ENCODE data around the gene PDS5B. TPM values are rescaled to one million over a fixed set of nuclear protein-coding genes. Genes with fewer than 3 reads are reported as not detected.
A peak's percentile ranks its signal among the peaks of the same experiment; 100 is the strongest.

PDS5B gene, protein sequence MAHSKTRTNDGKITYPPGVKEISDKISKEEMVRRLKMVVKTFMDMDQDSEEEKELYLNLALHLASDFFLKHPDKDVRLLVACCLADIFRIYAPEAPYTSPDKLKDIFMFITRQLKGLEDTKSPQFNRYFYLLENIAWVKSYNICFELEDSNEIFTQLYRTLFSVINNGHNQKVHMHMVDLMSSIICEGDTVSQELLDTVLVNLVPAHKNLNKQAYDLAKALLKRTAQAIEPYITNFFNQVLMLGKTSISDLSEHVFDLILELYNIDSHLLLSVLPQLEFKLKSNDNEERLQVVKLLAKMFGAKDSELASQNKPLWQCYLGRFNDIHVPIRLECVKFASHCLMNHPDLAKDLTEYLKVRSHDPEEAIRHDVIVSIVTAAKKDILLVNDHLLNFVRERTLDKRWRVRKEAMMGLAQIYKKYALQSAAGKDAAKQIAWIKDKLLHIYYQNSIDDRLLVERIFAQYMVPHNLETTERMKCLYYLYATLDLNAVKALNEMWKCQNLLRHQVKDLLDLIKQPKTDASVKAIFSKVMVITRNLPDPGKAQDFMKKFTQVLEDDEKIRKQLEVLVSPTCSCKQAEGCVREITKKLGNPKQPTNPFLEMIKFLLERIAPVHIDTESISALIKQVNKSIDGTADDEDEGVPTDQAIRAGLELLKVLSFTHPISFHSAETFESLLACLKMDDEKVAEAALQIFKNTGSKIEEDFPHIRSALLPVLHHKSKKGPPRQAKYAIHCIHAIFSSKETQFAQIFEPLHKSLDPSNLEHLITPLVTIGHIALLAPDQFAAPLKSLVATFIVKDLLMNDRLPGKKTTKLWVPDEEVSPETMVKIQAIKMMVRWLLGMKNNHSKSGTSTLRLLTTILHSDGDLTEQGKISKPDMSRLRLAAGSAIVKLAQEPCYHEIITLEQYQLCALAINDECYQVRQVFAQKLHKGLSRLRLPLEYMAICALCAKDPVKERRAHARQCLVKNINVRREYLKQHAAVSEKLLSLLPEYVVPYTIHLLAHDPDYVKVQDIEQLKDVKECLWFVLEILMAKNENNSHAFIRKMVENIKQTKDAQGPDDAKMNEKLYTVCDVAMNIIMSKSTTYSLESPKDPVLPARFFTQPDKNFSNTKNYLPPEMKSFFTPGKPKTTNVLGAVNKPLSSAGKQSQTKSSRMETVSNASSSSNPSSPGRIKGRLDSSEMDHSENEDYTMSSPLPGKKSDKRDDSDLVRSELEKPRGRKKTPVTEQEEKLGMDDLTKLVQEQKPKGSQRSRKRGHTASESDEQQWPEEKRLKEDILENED (N-terminal part only)
- total RNA-seq (10 to 100 TPM; 17.9 to 24.3 TPM), polyA plus RNA-seq (1 to 10 TPM; 3.6 to 7.9 TPM)

- under 1% methylated on average over 97 of the region's 97 CpGs for WGBS
- DNase-seq (ENCODE audit: low spot score) = peak; percentile 98
These were observed at the start of gene PDS5B for GRCh38 chr13:32586080-32586900. Gene PDS5B, plus strand, starts transcription at chr13:32586452. Its CDS starts 62,321 bp downstream, at chr13:32648773.

GRCh38 chr13:32537580-32538142 lies 48.6 kb upstream of the PDS5B start:
- WGBS = 21% methylated on average over 22 of the region's 22 CpGs
- no peak for TF ChIP-seq TAF1 (conservative IDR thresholded peaks at IDR 0.05)
- no peak for TF ChIP-seq JUND (IDR thresholded peaks at IDR 0.05)
- TF ChIP-seq NR2F2 (IDR thresholded peaks at IDR 0.05) = no peak
- TF ChIP-seq YY1 (IDR thresholded peaks at IDR 0.05) = no peak
- no peak for TF ChIP-seq GABPA (IDR thresholded peaks at IDR 0.05 in 1 of 2, conservative IDR thresholded peaks at IDR 0.05 in 1 of 2)
- TF ChIP-seq, protein P1, sequence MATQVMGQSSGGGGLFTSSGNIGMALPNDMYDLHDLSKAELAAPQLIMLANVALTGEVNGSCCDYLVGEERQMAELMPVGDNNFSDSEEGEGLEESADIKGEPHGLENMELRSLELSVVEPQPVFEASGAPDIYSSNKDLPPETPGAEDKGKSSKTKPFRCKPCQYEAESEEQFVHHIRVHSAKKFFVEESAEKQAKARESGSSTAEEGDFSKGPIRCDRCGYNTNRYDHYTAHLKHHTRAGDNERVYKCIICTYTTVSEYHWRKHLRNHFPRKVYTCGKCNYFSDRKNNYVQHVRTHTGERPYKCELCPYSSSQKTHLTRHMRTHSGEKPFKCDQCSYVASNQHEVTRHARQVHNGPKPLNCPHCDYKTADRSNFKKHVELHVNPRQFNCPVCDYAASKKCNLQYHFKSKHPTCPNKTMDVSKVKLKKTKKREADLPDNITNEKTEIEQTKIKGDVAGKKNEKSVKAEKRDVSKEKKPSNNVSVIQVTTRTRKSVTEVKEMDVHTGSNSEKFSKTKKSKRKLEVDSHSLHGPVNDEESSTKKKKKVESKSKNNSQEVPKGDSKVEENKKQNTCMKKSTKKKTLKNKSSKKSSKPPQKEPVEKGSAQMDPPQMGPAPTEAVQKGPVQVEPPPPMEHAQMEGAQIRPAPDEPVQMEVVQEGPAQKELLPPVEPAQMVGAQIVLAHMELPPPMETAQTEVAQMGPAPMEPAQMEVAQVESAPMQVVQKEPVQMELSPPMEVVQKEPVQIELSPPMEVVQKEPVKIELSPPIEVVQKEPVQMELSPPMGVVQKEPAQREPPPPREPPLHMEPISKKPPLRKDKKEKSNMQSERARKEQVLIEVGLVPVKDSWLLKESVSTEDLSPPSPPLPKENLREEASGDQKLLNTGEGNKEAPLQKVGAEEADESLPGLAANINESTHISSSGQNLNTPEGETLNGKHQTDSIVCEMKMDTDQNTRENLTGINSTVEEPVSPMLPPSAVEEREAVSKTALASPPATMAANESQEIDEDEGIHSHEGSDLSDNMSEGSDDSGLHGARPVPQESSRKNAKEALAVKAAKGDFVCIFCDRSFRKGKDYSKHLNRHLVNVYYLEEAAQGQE (IDR thresholded peaks at IDR 0.05) = no peak
- no peak for TF ChIP-seq RXRA (IDR thresholded peaks at IDR 0.05)
- TF ChIP-seq FOXA1 (IDR thresholded peaks at IDR 0.05) = no peak
- TF ChIP-seq ZBTB33 (IDR thresholded peaks at IDR 0.05) = no peak
- TF ChIP-seq HNF4A (conservative IDR thresholded peaks at IDR 0.05) = no peak
- no peak for TF ChIP-seq SP1 (IDR thresholded peaks at IDR 0.05)
- TF ChIP-seq, protein P2, sequence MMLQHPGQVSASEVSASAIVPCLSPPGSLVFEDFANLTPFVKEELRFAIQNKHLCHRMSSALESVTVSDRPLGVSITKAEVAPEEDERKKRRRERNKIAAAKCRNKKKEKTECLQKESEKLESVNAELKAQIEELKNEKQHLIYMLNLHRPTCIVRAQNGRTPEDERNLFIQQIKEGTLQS (IDR thresholded peaks at IDR 0.05) = no peak
- TF ChIP-seq, protein P3, sequence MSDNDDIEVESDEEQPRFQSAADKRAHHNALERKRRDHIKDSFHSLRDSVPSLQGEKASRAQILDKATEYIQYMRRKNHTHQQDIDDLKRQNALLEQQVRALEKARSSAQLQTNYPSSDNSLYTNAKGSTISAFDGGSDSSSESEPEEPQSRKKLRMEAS (IDR thresholded peaks at IDR 0.05) = no peak

More at GRCh38 chr13:32586080-32586900, at the start of gene PDS5B:
- TF ChIP-seq, protein P4, sequence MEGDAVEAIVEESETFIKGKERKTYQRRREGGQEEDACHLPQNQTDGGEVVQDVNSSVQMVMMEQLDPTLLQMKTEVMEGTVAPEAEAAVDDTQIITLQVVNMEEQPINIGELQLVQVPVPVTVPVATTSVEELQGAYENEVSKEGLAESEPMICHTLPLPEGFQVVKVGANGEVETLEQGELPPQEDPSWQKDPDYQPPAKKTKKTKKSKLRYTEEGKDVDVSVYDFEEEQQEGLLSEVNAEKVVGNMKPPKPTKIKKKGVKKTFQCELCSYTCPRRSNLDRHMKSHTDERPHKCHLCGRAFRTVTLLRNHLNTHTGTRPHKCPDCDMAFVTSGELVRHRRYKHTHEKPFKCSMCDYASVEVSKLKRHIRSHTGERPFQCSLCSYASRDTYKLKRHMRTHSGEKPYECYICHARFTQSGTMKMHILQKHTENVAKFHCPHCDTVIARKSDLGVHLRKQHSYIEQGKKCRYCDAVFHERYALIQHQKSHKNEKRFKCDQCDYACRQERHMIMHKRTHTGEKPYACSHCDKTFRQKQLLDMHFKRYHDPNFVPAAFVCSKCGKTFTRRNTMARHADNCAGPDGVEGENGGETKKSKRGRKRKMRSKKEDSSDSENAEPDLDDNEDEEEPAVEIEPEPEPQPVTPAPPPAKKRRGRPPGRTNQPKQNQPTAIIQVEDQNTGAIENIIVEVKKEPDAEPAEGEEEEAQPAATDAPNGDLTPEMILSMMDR (IDR thresholded peaks at IDR 0.05; ENCODE audit: low read depth, low read length, missing input control) = peak; percentile 95
- TF ChIP-seq SP1 (IDR thresholded peaks at IDR 0.05) = peak; percentile 12
- peak; percentile 97 for TF ChIP-seq YY1 (IDR thresholded peaks at IDR 0.05)
- TF ChIP-seq, protein P2 (IDR thresholded peaks at IDR 0.05) = no peak
- TF ChIP-seq RAD21 (IDR thresholded peaks at IDR 0.05) = peak; percentile 77 to 83
- Histone ChIP-seq H3K9ac (ENCODE audit: low read depth in 1 of 2, low read length in 2 of 2) (peak within 1 kb of the TSS; percentile 87 to 92), H3K4me3 (ENCODE audit: low read depth in 1 of 3, low read length in 3 of 3) (peak within 1 kb of the TSS; percentile 62 to 95 (median 88)), H3K36me3 (ENCODE audit: control insufficient read depth in 4 of 4, insufficient read depth in 3 of 4, low read depth in 1 of 4, low read length in 3 of 4) (no peaks in the 10 kb centered on the region), H3K27ac (ENCODE audit: low read depth in 1 of 2, low read length in 2 of 2) (peak within 1 kb of the TSS; percentile 88 to 89), H3K9me3 (ENCODE audit: control insufficient read depth in 4 of 4, low read length in 3 of 4) (no peaks in the 10 kb centered on the region), H3K4me1 (ENCODE audit: control insufficient read depth in 4 of 4, insufficient read depth in 4 of 4, low read length in 3 of 4) (peaks cover 4 to 25% (median 13%) of the 10 kb centered on the region in 4 donors), H3K27me3 (ENCODE audit: control insufficient read depth in 4 of 4, insufficient read depth in 4 of 4, low read length in 3 of 4) (no peaks in the 10 kb centered on the region)

More at GRCh38 chr13:32537580-32538142, 48.6 kb upstream of the PDS5B start:
- Histone ChIP-seq H3K27me3 (ENCODE audit: control insufficient read depth in 4 of 4, insufficient read depth in 4 of 4, low read length in 3 of 4) (no peaks in the 10 kb centered on the region), H3K4me1 (ENCODE audit: control insufficient read depth in 4 of 4, insufficient read depth in 4 of 4, low read length in 3 of 4) (peaks cover 4 to 19% (median 11%) of the 10 kb centered on the region in 4 donors), H3K27ac (ENCODE audit: low read depth in 1 of 2, low read length in 2 of 2) (peak overlapping the region; percentile 92 to 99), H3K9ac (ENCODE audit: low read depth in 1 of 2, low read length in 2 of 2) (peak overlapping the region; percentile 96 to 98), H3K9me3 (ENCODE audit: control insufficient read depth in 4 of 4, low read length in 3 of 4) (no peaks in the 10 kb centered on the region), H3K36me3 (ENCODE audit: control insufficient read depth in 4 of 4, insufficient read depth in 3 of 4, low read depth in 1 of 4, low read length in 3 of 4) (peaks cover 2 to 10% (median 6%) of the 10 kb centered on the region in 4 donors), H3K4me3 (ENCODE audit: low read depth in 1 of 3, low read length in 3 of 3) (peak overlapping the region; percentile 67 to 98 (median 96))
- peak; percentile 57 for DNase-seq (ENCODE audit: low spot score)

Data from liver (tissue), 9 donors.